Vagina (tissue), 2 donors: ENCODE results near the gene SH3GL2.

Experiments used
- CTCF ChIP-seq, 3 experiments: fragments of 450-650 bp in 2 of 3; fragments of 200-600 bp in 1 of 3; sonication (generic) in 1 of 3; IDR thresholded peaks; one replicate each; pipeline ENCODE4 v1.5.1; 2017 to 2019; ENCODE audit warnings: antibody characterized with exemption in 3 of 3, mild to moderate bottlenecking in 2 of 3, moderate library complexity in 2 of 3
- POLR2A ChIP-seq, 2 donors: fragments of 450-650 bp; IDR thresholded peaks; one replicate each; pipeline ENCODE4 v1.6.1; 2017; ENCODE audit warnings: antibody characterized with exemption in 2 of 2, mild to moderate bottlenecking in 2 of 2, moderate library complexity in 2 of 2
- POLR2AphosphoS5 ChIP-seq, 2 donors: sonication (generic); formaldehyde crosslinking; IDR thresholded peaks; one replicate each; pipeline ENCODE4 v1.9.0; 2017; ENCODE audit warnings: antibody characterized with exemption in 2 of 2, mild to moderate bottlenecking in 2 of 2, low read depth in 1 of 2; ENCODE audit not compliant: insufficient read depth in 1 of 2

GRCh38 chr9:17799369-17799768, 220.5 kb downstream of the SH3GL2 start:
- no peak for TF ChIP-seq CTCF (IDR thresholded peaks at IDR 0.05)
- TF ChIP-seq POLR2AphosphoS5 (IDR thresholded peaks at IDR 0.05; ENCODE audit: insufficient read depth in 1 of 2, low read depth in 1 of 2): no peak
- TF ChIP-seq POLR2A (IDR thresholded peaks at IDR 0.05): no peak
